ENCODE data around the gene ACAA1. TPM values are rescaled to one million over a fixed set of nuclear protein-coding genes. Genes with fewer than 3 reads are reported as not detected.

Gene ACAA1
- total RNA-seq, 1 donor from 2014 or later: 52.6 TPM

GRCh38 chr3:38126121-38126892 is 10.6 kb downstream of the ACAA1 start:
- Histone ChIP-seq H3K4me1 (no peaks in the 10 kb centered on the region), H3K4me3 (no peak overlapping the region), H3K27me3 (no peaks in the 10 kb centered on the region), H3K36me3 (peaks cover 92 to 94% of the 10 kb centered on the region in 2 donors), H3K9me3 (no peaks in the 10 kb centered on the region), H3K27ac (no peak overlapping the region)
- no peak for TF ChIP-seq CTCF (IDR thresholded peaks at IDR 0.05)
- peak in 1 of 2 donors; percentile 25 for DNase-seq (ENCODE audit: low spot score in 2 of 2)
- intact Hi-C loops (cut with DNase I): no loop called here

GRCh38 chr3:38125305-38126120 is 11.4 kb downstream of the ACAA1 start:
- intact Hi-C loops (cut with DNase I): no loop called here
- Histone ChIP-seq H3K36me3 (peaks cover 84 to 94% of the 10 kb centered on the region in 2 donors), H3K9me3 (no peaks in the 10 kb centered on the region), H3K27me3 (no peaks in the 10 kb centered on the region), H3K4me1 (no peaks in the 10 kb centered on the region), H3K27ac (no peak overlapping the region), H3K4me3 (no peak overlapping the region)
- no peak for TF ChIP-seq CTCF (IDR thresholded peaks at IDR 0.05)
- peak in 1 of 2 donors; percentile 45 for DNase-seq (ENCODE audit: low spot score in 2 of 2)

- Histone ChIP-seq H3K4me3 (no peak overlapping the region), H3K36me3 (peaks cover 74 to 91% of the 10 kb centered on the region in 2 donors), H3K9me3 (no peaks in the 10 kb centered on the region), H3K4me1 (no peaks in the 10 kb centered on the region), H3K27ac (no peak overlapping the region), H3K27me3 (no peaks in the 10 kb centered on the region)
- intact Hi-C loops (cut with DNase I): no loop called here
- no peak for TF ChIP-seq CTCF (IDR thresholded peaks at IDR 0.05)
- no peak for DNase-seq (ENCODE audit: low spot score in 2 of 2)
These were observed 12.4 kb downstream of the ACAA1 start for GRCh38 chr3:38124324-38125122.

GRCh38 chr3:38122712-38123290 is 14.1 kb downstream of the ACAA1 start:
- DNase-seq (ENCODE audit: low spot score in 2 of 2): peak in 1 of 2 donors; percentile 58
- H3K4me1 ChIP-seq: no peaks in the 10 kb centered on the region
- H3K9me3 ChIP-seq: no peaks in the 10 kb centered on the region
- intact Hi-C loops (cut with DNase I): no loop called here
- H3K4me3 ChIP-seq: no peak overlapping the region
- H3K27ac ChIP-seq: no peak overlapping the region
- no peaks in the 10 kb centered on the region for H3K27me3 ChIP-seq
- peaks cover 57 to 74% of the 10 kb centered on the region in 2 donors for H3K36me3 ChIP-seq
- no peak for TF ChIP-seq CTCF (IDR thresholded peaks at IDR 0.05)

- peak in 1 of 2 donors; percentile 54 for DNase-seq (ENCODE audit: low spot score in 2 of 2)
- Histone ChIP-seq H3K4me3 (no peak overlapping the region), H3K9me3 (no peaks in the 10 kb centered on the region), H3K27me3 (no peaks in the 10 kb centered on the region), H3K27ac (no peak overlapping the region), H3K4me1 (no peaks in the 10 kb centered on the region), H3K36me3 (peaks cover 49 to 66% of the 10 kb centered on the region in 2 donors)
- intact Hi-C loops (cut with DNase I): no loop called here
- TF ChIP-seq CTCF (IDR thresholded peaks at IDR 0.05): no peak
These were observed 15.0 kb downstream of the ACAA1 start for GRCh38 chr3:38121832-38122461.
